Measurements from ENCODE around the gene RRN3.
"Not testable (repeated sequence)": the region's sequence is repeated elsewhere in the genome, so short reads cannot be mapped to it uniquely, and the experiment has no call there.

Gene RRN3

DNA sequence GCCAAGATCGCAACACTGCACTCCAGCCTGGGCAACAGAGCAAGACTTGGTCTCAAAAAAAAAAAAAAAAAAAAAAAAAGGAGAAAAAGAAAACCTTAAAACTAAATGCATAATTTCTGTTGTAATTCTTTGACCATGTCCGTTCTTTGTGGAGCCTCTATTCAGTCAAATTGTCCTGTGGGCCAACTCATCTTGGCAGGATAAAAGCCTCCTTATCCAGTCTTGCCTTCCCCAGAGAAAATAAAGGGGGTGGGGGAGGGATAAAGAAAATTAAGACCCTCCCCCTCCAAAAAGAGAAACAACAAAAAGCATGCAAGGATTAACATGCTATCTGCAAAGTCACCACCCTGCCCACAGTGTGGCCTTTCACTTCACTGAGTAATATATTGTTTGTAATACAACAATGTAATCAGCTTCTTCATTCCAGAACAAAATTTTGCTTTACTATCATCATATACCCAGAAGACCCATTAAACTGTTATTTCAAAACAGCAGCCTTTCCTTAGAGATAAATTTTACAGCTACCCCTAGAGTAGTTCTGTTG, 5.4 kb upstream of the RRN3 start:
- DNase-seq: not testable (repeated sequence)

- not testable (repeated sequence) for DNase-seq
Observed at GRCh38 chr16:15096583-15096972, 2.5 kb upstream of the RRN3 start.

- not testable (repeated sequence) for DNase-seq
Observed at GRCh38 chr16:15093571-15093954, 509 bp downstream of the RRN3 start.

- not testable (repeated sequence) for DNase-seq
Observed at GRCh38 chr16:15090663-15091269, 3.3 kb downstream of the RRN3 start.

DNA sequence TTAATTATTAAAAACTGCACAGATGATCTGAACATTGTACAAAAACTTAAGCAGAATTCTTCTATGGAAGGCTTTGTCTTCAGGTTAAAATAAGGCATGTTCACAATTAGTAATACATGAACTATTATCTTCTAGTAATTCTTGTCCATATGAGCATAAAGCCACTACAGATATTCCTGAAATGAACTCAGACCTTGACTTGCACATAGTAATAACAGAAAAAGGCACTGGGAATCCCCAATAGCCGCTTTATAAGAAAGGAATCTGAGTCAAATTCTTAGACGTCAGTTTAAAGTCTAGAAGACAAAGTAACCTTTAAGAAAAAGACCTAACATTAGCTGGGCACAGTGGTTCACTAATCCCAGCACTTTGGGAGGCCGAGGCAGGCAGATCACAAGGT, 11.3 kb downstream of the RRN3 start:
- not testable (repeated sequence) for DNase-seq

GRCh38 chr16:15080883-15081282, 13.2 kb downstream of the RRN3 start:
- not testable (repeated sequence) for DNase-seq

DNA sequence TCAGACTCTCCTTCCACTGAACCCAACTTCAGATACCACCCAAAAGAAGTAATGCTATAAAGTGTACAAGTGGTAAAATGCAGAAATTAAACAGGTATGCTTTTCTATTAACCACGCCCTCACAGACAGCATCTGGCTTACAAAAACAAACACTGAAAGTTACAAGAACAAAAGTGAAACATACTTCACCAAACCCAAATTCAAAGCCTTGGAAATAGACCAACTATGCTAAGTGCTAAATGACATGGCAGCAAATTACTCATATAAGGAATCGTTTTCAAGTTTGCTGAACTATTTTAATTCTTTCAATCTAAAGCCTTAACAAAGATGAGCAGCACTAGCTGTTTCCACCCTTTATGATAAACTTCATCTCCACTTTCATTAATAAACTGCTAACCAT, 17.9 kb downstream of the RRN3 start:
- not testable (repeated sequence) for DNase-seq

- no peak for DNase-seq
Observed at GRCh38 chr16:15073101-15073500, 21.0 kb downstream of the RRN3 start.

GRCh38 chr16:15071916-15072769, 21.9 kb downstream of the RRN3 start:
- not testable (repeated sequence) for DNase-seq

DNA sequence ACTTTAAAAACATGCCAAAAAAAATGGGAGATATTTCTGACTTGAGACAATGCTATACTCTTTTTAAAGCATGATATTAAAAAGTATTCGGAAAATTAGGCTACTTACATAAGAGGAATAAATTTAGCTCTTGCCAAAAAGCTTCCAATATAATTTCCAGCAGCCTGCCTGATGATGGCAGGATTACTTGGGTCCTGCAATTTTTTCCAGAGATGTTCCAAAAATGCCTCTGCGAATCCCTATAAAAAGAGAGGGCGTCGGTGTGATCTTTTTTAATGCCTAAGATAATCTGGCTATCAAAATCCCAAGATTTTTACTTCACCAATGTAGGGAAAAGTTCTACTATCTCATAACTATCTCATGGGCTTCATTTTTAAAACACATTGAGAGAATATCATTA, 23.1 kb downstream of the RRN3 start:
- DNase-seq: not testable (repeated sequence)

- not testable (repeated sequence) for DNase-seq
Observed at GRCh38 chr16:15066690-15067089, 27.4 kb downstream of the RRN3 start.

DNA sequence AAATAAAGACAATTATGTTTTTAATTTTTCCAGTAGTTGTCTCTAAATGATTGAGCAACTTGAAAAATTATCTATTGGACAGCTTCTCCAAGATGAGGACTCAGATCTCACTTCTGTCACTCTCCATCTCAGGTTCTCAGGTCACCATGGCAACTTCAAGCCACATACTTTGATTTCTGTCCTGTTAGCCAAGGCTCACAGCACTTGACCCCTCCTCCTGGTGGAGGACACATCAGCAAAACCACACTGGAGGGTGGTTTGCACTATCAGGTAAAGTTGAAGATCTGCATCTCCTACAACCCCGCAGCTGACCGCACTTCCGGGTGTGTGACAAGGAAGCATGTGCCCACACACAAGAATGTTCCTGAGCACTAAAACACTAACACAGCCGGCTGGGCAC, 28.1 kb downstream of the RRN3 start:
- not testable (repeated sequence) for DNase-seq

- DNase-seq: not testable (repeated sequence)
Observed at GRCh38 chr16:15062085-15062810, 31.8 kb downstream of the RRN3 start.

- DNase-seq: no peak
Observed at GRCh38 chr16:15059324-15059723, 34.7 kb downstream of the RRN3 start.

DNA sequence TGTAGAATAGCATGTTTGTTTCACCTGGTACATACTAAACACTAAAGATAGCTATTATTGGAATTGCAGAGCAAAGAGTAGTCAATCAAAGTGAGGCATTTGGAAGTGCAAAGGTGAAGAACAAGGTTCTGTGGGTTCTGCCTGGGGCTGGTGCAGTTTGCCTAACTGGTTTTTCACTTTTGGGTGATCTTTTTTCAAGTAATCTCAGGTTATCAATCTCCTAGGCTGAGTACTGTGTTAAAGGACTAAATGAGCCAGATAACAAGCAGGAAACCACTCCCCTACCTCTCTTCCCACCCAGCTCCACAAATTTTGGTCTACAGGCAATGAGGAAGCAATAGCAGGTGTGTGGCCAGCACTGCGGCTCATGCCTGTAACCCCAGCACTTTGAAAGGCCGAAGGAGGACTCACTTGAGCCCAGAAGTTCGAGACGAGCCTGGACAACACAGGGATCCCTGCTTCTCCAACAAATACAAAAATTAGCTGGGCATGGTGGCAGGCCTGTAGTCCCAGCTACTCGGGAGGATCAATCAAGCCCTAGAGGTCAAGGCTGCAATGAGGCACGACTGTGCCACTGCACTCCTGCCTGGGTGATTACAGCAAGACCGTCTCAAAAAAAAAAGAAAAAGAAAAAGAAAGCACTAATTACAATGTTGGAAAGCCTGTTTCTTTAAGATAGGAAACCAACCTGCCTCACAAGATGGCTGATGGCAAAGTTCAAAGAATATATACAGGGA, 36.2 kb downstream of the RRN3 start:
- no peak for DNase-seq

DNA sequence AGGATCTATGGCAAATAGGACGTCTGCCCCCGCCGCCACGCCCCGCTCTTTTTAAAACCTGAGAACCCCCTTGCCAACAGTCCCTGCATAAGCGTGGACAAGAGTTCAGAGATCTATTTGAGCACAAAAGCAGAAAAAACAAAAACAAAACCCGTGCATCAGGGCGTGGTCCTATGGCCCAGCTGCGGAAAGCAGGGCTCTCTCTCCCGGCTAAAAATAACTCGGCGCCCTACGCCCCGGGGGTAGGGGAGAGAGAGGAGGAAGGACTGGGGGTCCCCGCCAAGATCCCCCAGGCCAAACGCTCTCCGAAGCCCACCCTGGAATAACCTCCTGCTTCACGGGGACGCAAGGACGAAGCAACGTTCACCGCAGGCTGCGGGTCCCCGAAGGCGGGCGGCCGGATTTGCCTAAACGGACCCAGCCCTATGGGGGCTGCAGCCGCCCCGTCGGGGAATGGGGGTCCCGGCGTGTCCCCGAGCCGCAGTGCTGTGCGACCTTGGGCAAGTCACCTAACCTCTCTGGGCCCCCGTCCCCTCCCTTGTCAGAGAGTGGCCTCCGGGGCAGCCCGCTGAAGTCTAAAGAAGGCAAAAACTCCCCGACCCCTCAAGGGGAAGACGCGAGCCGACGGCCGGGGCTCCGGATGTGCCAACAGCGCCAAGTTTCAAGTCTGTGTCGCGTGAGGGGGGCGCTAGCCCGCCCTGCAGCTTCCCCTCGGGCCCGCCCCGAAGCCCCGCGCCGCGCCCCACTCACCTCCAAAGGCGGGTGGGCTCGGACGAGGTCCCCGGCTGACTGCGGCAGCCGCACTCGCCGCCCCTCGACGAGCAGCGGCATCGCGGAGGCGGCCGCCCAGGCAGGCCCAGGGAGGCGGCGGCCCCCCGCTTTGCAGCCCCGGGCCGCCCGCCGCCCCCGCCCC, 38.7 kb downstream of the RRN3 start:
- DNase-seq: no peak

GRCh38 chr16:15054357-15055140, 39.5 kb downstream of the RRN3 start:
- no peak for DNase-seq

DNA sequence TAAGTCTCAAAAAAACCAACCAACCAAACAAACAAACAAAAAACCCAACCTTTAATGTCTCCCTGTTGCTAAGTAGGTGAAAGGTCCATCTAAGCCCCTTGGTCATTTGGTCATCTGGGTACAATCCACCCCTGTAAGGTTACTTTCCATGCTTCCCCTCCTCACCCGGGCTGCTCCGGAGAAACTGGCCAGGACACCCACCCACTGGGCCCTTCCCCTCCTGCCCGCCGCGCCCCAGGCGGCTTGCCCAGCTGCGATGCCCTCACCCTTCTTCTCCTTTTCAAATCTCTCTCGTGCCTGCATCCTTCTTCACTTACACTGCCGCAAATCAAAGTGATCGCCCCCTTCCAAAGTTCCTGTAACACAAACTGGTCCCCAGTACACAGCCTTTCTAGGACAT, 40.2 kb downstream of the RRN3 start:
- DNase-seq: no peak

- DNase-seq: no peak
Observed at GRCh38 chr16:15052747-15053476, 41.2 kb downstream of the RRN3 start.

- DNase-seq: no peak
Observed at GRCh38 chr16:15051387-15051951, 42.6 kb downstream of the RRN3 start.
